Head of caudate nucleus (tissue), 42 donors: ENCODE data around the gene CDCA3.

Experiments used
- DNase-seq, 42 donors: peaks; one replicate each; pipeline versions ENCODE4 v3.0.0 to v3.0.0-alpha.2; 2020 to 2021; ENCODE audit warnings: mixed read lengths in 7 of 42
- intact Hi-C: fragments of 100-400 bp; cut with DNase I; formaldehyde crosslinking; loops from one replicate; pipeline ENCODE4 v1.15.0; 2022

The CDCA3 gene

DNA sequence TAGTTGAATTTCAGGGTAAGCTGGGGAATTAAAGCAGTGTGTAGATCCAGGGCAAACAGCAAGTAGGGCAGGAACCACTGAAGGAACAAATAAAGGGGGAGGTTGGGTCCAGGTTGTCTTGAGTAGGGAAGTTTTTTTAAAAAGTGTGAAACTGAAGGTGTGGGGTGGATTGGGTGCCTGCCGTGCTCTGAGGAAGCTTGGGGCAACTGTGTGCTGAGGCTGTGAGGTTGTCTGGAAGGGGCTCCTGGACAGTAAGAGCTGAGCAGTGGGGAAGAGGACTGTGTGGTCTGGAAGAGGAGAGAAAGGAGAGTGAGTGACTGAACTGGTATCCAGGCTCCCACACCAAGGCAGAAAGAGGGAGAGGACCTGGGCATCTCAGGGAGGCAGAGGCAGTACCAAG, 40.3 kb downstream of the CDCA3 start:
- DNase-seq, result no peak
- intact Hi-C loops, result no loop called here

DNA sequence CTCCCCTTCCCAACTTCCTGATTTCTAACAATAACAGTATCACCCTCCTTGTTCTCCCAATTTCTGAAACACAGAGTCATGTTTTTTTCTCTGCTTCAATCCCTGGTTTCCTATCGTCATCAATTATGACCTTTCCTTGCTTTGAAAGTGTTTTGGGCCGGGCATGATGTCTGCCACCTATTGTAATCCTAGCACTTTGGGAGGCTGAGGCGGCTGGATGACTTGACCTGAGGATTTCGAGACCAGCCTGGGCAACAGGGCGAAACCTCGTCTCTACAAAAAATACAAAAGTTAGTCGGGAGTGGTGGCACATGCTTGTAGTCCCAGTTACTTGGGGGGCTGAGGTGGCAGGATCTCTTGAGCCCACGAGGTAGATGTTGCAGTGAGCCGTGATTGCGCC, 42.0 kb downstream of the CDCA3 start:
- intact Hi-C loops, result no loop called here
- DNase-seq, result no peak

DNA sequence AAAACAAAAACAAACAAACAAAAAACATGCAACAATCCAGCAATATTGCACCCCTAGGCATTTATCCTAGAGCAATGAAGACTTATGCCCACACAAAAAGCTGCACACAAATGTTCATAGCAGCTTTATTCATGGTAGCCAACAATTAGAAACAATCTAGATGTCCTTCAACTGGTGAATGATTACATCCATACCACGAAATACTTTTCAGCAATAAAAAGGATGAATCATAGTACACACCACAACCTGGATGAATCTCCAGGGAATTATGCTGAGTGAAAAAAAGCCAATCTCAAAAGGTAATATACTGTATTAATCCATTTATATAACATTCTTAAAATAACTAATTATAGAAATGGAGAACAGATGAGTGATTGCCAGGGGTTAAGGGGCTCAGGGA, 43.9 kb downstream of the CDCA3 start:
- intact Hi-C loops, result no loop called here
- DNase-seq, result no peak

GRCh38 chr12:6799147-6799546, 51.9 kb downstream of the CDCA3 start:
- intact Hi-C loops, result no loop called here
- DNase-seq, result no peak
